Measurements from ENCODE around the gene CEP128.
"Not testable (repeated sequence)": the region's sequence is repeated elsewhere in the genome, so short reads cannot be mapped to it uniquely, and the experiment has no call there.

CEP128 gene

DNA sequence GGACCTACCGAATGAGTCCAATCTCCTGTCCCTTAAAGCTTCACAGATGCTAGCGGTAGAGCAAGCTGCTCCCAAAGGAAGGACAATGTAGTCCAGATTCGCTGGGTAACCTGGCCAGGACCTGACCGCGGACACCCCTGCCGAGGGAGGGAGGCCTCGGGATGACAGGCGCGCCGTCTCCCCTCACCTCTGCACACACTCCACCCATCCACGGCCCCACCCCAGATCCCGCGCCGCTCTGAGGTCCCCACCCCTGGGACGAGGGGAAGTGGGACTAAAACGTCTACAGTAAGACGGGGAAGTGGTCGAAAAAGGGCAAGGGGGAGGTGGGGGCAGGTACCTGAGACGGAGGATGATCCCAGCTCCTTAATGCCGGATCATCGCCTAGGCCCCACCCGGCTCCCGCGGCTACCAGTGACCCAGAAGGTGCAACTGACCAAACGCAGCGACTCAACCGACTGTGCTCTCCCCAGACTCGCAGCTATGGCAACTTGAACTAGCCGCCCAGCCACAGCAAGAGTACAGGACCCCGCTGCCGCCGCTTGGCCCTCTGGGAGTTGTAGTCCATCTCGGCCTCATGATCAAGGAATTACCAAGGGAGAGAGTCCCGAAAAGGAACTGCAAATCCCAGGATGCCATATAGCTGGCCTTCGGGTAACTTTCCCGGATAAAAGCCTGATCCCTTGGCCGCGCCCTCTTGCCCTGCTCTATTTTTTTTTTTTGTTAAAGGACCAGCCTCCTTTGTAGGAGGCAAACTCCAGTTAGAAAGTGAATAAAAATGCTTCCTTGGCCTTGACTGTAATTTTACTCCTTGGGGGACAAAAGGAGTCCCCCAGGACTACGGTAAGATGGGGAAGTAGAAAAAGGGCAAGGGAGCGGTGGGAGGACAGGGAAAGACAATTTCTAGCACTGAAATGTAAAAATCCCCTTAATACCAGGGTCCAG lies at the start of gene CEP128:
CEP128 (minus strand) TSS at position 498 of the 945 bp plus-strand sequence.
- DNase-seq, result peak; percentile 93

DNA sequence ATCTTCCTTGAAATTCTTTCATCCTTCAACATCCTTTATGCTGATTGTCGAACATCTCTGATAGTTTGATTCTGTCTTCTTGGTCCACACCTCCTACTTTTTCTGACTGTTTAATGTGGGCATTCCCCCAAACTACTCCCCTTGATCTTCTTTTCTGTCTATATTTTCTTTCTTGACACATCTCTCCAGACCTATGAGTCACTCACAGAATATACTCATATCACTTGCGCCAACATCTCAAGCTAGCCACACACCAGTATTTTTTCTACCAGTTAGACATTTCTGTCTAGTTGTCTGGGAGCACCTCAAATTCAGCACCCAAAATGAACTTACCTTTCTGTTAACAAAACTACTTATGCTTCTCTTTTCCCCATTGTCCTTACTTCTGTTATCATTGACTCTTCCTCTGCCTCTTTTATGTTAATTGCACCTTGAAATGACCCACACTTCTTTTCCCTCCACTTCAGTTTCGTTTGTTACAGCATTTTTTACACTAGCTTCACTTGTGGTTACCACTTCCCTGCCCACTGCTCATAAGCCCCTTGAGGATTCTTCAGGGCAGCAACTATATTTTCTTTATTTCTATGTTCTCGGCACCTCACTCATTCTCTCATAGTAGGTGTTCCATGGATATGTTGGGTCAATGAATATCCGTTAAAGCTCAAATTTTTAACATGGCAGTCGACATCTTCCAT lies 47.3 kb upstream of the CEP128 start:
- DNase-seq, result no peak

DNA sequence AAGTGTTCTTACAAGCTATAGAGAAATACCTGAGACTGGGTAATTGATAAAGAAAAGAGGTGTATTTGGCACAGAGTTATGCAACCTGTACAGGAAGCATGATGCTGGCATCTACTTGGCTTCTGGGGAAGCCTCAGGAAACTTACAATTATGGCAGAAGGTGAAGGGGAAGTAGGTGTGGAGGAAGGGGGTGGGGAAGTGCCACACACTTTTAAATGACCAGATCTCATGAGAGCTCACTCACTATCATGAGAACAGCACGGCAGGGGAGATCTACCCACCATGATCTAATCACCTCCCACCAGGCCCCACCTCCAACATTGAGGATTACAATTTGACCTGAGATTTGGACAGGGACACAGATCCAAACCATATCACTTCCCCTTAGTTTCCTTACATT lies 46.7 kb upstream of the CEP128 start:
- no peak for DNase-seq

DNA sequence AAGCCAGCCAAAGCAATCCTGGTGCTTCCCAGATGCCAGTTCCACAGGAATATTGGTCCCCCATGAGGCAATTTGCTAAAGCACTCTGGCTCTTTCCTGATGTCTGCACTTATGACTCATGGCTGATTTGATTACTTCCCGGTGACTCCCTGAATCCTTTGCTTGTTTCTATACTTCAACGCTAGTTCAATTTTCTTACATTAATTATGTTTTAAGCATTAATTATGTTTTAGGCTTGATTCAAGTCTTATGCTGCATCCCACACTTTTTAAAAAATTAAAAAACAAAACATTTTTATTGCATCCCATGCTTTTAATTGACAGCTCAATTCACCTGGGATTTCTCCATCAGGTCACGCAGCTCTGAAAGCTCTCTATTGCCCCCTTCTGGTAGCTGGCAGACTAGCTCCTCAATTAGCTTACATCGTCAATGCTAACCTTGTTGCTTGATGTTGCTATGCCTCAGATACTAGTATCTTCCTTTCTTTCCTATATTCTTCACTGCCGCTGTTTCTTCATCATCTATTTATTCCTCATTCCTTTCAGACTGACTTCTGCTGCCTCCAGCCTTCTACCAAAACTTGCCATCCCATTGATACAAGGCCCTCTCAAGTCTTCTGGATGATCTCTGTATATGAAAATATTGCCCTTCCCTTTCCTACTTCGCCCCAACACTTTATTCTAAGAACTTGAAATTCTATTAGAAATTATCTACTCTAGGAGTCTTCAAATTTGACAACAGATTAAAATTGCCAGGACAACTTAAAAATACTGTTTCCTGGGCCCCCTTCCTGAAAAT lies 45.9 kb upstream of the CEP128 start:
- peak; percentile 72 for DNase-seq

DNA sequence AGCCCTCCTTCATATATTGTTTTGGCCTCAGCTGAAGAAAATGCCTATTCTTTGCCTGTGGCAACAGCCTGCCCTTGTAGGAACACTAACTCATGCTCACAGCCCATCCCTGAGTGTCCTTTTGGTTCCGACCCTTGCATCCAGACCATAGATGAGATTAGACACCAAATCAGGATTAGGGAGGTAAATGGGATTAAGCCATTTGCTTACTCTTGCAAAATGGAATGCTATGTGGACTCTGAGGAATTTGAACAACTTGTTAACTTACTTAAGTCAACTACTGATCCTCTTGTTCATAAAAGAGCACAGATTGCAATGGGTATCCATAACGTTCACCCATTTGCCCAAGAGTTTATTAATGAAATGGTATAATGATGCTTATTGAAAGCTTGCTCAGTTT lies 41.2 kb upstream of the CEP128 start:
- no peak for DNase-seq

DNA sequence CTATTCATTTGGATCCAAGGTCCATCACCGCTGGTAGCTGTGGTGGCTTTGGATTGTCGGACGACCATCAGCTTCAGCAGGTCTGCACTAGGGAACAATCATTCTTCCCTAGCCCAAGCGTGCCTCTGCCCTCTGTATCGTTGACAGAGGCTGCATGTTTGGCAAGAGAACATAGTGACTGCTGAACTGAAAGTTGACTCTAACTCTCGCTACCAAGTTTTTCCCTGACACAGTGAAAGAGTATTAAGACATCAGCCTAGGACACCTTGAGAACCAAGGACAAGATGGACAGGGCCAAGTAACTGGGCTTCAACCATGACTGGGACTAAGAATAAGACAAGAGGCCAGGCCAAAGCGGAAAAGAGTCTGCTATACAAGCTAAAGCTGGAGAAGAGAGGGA lies 40.1 kb upstream of the CEP128 start:
- DNase-seq, result no peak

DNA sequence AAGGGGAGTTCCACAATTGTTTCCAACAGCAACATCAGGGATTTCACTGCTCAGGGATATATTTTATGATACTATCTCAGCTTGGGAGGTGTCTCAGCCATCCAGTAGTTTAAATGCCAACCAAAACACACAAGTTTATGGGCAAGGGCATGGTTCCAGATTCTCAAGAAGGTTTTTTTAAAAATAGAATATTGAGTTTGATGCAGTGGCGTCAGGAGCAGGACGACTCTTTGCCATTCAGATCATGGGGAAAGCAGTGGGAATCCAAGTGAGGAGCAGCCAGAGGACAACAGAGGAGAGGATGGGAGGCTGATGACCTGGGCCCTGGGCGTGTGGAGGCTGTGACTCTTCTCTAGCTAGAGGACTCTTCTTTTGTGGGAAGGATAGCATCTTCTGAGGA lies 39.6 kb upstream of the CEP128 start:
- DNase-seq, result no peak

DNA sequence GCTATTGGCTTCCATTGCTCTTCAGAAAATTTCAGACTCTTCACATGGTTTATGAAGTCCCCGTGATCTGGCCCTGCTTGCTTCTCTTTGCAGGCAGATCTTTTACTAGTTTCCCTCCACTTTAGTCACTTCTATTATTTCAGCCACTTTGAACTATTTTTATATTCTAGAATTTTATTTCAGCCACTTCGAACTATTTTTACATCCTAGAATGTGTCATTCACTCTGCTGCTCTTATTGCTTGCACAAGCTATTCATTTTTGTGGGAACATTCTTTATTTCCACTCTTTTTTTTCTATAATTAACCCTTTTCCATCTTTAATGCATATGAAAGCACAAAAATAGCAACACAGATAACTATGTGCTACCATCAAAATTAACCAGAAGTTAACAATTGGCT lies 38.4 kb upstream of the CEP128 start:
- no peak for DNase-seq

DNA sequence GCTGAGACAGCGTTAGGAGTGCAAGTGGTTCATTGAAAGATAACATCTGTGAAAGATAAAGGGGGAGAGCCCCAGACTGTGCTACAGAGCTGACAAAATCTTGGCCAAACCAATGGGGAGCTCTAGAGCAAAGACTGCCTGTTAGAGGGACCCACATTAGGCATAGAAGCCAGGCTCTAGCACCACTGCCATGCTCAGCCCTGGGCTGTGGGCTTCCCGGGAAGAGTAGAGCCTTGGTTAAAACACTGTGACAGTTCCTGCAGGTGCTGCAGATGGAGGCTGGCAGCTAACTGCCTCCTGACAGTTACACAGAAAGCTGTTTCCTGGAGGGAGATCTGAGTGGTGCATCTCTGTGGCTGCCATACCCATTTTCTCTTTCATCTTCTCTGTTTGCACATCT lies 36.9 kb upstream of the CEP128 start:
- peak; percentile 15 for DNase-seq

DNA sequence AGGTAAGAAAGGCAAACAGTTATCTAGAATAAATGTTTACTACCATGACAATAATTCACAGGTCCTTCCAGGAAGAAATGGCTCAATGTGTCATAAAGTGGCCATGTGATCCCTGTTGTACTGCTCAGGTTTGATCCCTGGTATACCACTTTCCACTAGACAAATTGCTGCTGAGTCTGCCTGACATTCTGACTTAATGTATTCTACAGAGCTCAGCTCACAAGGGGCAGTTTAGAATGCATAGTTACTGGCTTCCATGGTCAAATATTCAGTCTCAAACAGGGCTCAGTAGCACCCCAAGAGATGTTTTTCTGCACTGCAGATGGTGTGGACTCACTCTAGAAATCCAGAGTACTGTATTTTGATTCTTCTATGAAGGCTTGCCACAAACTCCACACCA lies 35.7 kb upstream of the CEP128 start:
- DNase-seq, result no peak

DNA sequence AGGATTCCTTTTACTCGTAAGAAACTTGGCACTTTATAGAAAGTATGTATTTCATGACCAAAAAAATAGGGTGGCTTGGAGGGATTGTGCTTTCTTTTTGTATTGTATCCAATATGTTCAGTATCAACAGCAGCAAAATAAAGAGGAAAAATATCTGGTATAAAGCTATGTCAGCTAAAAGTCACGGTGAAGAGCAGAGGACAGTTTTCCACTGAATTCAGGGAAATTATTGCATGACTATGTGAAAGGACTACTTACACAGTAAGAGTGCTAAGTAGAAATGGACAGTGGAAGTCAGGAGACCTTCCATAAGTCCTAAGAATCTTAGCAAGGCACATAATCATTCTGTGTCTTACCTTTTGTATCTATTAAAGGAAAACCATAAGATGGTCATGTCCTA lies 33.1 kb upstream of the CEP128 start:
- no peak for DNase-seq

DNA sequence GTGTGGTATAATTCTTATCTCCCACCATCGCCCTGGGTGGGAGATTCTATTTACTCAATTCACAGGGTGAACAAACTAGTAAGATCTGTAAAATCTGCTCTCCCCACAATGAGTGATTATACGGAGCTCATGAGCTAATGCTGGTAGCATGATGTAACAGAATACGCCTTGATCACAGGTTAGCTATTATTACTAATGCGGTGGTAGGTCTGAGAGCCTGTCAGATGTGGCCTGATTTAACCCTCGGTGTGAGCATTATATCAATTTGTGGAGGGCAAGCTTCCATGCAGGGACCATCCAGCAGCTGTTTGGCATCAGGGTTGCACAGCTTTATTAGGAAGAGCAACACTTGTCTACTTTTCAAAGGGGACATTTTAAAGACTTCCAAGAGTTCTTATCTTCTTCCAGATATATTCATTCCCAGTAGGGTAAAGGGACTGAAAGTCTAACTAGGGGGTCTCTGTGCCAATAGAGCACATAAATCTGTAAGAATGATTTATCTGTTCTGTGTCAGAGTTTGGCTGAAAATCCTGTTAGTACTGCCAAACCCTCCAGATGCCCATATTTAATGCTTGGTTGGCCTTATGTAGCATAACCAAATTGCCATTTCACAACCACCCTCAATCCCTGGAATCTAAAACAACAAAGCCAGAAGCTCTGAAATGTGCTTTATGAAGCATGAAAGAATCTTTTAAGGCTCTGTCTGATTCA lies 32.5 kb upstream of the CEP128 start:
- no peak for DNase-seq

DNA sequence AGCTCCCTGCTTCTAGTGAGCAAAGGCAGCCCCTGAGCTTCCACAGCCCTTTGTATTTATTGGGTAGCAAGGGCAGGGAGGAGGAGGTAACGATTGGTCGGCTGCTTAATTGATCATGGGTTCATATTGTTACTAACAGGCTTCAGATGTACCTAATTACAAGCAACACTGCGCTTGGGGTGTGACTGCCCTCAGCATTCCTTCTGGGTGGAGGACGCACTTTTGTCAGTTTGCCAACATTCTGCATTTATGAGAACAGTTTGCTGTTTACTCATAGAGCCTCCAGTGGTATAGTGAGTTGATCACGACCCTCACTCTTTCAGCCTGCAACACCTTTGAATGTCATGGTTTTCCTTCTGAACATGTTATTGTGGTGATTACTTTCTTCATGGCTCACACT lies 23.5 kb upstream of the CEP128 start:
- no peak for DNase-seq

DNA sequence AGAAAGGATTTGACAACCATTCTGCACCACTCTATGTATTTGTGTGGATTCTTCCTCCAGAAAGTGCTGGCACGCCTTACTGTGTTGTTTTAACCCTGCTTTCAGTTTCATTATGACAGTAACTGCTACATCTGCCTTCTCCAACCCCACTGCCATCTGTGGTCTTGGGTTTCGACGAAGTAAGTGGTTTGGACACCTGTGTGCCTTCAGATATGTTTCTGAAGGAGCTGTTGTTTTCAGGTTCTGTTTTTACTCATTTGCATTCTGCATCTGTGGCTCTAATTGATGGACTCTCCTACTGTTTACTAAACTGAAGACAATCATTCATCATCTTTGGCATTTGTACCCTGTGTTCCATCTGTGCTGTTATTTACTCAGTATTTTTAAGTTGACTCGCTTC lies 18.0 kb upstream of the CEP128 start:
- DNase-seq, result peak; percentile 66

DNA sequence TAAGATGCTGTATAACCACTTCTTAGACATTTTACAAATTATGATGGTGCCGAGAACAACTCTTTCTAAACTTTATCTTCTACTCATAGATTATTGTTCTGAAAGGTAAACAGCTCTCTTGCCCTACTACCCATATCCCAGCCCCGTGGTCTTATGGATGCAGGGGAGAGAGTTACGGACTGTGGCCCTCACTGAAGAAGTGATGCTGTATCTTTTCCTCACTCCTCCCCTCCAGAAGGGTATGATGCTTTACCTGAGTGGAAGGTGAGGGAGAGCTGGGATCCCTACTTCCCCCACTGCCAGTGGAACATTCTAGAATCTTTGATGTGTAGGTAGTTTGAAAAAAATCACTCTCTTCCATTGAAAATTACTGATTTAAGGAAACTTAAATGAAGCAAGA lies 17.4 kb upstream of the CEP128 start:
- DNase-seq, result no peak

DNA sequence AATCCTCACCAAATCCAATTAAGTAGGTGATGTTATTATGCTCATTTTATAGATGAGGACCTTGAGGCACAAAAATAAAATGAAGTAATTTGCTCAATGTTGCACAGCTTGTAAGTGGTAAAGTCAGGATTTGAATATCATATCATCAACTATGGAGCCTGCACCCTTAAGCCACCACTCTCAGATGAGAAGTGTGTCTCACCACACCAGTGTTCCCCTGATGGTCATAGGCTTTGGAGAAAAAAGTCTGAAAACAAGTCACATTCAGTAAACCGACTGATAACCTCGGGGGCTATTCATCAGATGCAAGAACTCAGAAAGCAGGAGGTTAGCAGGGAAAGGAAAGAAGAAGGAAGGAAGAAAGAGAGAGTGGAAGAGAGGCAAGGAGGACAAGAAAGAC lies 16.7 kb upstream of the CEP128 start:
- no peak for DNase-seq

DNA sequence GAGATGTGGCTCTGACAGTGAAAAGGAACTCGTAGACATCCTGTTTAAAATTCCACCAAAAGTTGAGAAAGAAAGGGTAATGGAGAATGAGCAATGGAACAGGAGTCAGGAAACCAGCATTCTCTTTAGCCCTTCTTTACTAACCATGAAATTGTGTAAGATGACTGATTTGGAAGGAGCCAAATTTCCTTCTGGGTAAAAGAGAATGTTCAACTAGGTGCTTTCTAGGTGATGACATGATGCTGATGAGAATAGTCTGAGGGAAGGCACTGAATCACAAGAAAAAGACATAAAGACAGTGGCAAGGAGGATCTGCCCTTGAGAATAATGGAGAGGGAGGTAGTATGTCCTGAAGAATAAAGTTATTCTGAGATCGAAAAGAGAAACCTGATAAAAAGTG lies 16.1 kb upstream of the CEP128 start:
- no peak for DNase-seq

DNA sequence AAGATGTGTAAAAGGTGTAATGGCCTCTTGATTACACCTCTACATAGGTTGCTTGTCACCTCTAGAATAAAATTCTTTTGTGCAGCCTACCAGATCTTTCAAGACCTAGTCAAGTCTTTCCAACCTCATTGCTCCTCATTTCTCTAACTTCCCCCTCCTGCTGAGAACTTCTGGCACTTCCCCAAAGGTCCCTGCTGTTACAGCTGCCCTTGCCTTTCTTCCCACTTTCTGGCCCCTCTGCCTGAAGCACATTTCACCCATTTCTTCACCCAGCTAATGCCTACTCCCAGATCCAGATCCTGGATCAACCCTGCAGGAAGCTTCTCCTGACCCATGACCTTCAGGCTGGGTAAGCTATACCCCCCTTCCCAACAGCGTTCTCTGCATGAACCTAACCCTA lies 15.4 kb upstream of the CEP128 start:
- no peak for DNase-seq

DNA sequence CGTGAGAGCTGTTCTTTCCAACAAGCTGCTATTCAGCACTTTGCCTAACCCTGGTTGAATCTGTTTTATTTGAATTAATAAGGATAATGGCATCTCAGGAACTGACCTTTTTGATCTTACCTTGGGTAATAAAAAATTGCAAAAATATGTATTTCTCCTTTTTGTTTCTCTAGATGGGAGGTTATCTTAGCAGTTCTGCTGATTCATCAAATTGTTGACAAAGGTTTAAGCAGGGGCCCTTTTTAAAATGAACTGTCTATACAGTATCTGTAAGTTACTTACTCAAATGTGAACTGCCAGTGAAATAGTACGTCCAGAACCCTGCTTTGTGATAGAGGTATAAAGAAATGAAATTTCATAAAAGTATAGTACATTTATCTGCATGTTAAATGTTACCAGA lies 14.6 kb upstream of the CEP128 start:
- DNase-seq, result no peak

DNA sequence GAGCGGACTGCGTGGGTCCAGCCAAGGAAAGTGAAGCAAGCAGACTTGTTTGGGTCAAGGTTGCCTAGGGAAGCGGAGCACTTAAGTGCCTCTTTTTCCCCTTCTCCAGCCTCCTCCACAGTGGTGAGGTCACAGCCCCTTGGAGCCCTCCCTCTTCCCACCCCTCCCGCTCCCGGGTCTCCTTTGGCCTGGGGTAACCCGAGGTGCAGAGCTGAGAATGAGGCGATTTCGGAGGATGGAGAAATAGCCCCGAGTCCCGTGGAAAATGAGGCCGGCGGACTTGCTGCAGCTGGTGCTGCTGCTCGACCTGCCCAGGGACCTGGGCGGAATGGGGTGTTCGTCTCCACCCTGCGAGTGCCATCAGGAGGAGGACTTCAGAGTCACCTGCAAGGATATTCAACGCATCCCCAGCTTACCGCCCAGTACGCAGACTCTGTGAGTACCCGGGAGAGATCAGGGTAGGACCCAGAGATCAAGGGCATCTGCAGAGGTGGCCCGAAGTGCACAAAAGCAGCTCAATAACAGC lies 13.9 kb upstream of the CEP128 start, which contains the start of gene TSHR:
TSHR (plus strand) TSS at position 206 of the 526 bp plus-strand sequence; CDS start at position 266, 60 bp downstream.
- no peak for DNase-seq

DNA sequence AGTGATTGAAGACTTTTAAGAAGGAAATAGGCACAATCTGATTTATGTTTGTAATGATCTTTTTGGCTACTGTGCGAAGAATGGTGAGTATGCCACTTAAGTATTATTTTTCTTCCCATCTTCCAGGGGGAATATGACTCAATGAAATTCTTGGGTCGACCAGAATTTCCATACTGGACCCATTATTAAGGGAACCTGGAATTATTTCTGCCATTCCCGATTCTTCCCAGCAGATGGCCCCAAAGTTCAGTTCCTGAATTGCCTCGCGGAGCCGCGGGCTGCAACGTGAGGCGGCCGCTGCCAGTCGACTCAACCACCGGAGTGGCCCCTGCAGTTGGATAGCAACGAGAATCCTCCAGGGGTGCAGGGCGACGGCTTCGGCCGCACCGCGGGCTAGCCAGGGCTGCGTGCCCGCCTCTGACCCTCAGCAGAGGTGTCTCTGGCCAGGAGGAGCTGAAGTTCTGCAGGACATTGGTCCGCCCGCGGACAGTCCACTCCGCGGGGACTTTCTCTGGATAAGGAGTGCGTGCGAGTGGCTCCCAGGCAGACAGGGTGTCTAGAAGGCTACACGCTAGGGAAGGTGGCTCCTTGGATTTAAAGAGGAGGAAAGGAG lies 13.3 kb upstream of the CEP128 start:
- DNase-seq, result peak; percentile 80

DNA sequence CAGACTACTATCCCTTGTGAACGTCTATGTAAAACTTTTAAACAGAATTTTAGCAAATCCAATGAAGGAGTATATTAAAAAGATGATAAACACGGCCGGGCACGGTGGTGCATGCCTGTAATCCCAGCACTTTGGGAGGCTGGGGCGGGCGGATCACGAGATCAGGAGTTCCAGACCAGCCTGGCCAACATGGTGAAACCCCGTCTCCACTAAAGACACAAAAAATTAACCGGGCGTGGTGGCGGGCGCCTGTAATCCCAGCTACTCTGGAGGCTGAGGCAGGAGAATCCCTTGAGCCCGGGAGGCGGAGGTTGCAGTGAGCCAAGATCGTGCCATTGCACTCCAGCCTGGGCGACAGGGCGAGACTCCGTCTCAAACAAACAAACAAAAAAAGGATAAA lies 11.7 kb upstream of the CEP128 start:
- DNase-seq, result not testable (repeated sequence)

All from activated CD4-positive, alpha-beta T cell treated with anti-CD3 and anti-CD28 coated beads for 48 hours (primary cell).